Neural crest cell (in vitro differentiated cells): Measurements from ENCODE around the gene AATK. TPM values are rescaled to one million over a fixed set of nuclear protein-coding genes. Genes with fewer than 3 reads are reported as not detected.
"Not testable (repeated sequence)": the region's sequence is repeated elsewhere in the genome, so short reads cannot be mapped to it uniquely, and the experiment has no call there.

Experiments
- DNase-seq: peaks from one replicate; pipeline ENCODE4 v3.0.0; 2021; ENCODE audit warnings: low read depth, mixed read lengths, low spot score
- H3K27ac Mint-ChIP-seq: one replicate; pipeline ENCODE4 v1.8.0; 2021; ENCODE audit warnings: mild to moderate bottlenecking, mixed read lengths; ENCODE audit not compliant: unreplicated experiment
- H3K27me3 Mint-ChIP-seq: 2 replicates; pipeline ENCODE4 v1.8.0; 2021; ENCODE audit warnings: low read depth, mild to moderate bottlenecking, mixed read lengths
- H3K36me3 Mint-ChIP-seq: 2 replicates; pipeline ENCODE4 v1.8.0; 2021; ENCODE audit warnings: low read depth, mild to moderate bottlenecking, mixed read lengths
- H3K4me1 Mint-ChIP-seq: 2 replicates; pipeline ENCODE4 v1.8.0; 2021; ENCODE audit warnings: mixed read lengths
- H3K4me3 Mint-ChIP-seq: one replicate; pipeline ENCODE4 v1.8.0; 2021; ENCODE audit warnings: mild to moderate bottlenecking, mixed read lengths
- H3K9me3 Mint-ChIP-seq: 2 replicates; pipeline ENCODE4 v1.8.0; 2021; ENCODE audit warnings: mixed read lengths
- CTCF ChIP-seq: fragments of 200-600 bp; sonication (generic); conservative IDR thresholded peaks from 2 replicates; pipeline ENCODE4 v1.5.0; 2021; ENCODE audit warnings: antibody characterized with exemption, mild to moderate bottlenecking
- total RNA-seq: library from RNA; stranded (reverse); gene quantifications from 2 replicates; pipeline ENCODE4 v1.2.1, GENCODE V29; 2021

The AATK gene
- total RNA-seq, 1 donor from 2014 or later: 6.0 TPM

- H3K4me1 Mint-ChIP-seq: no peaks in the 10 kb centered on the region
- DNase-seq: no peak
These were observed 18.3 kb downstream of the AATK start for GRCh38 chr17:81147701-81148100.

GRCh38 chr17:81146208-81146607, 19.8 kb downstream of the AATK start:
- not testable (repeated sequence) for H3K4me1 Mint-ChIP-seq

More at GRCh38 chr17:81147701-81148100, 18.3 kb downstream of the AATK start:
- no peak for TF ChIP-seq CTCF
- Mint-ChIP-seq H3K4me3 (no peak overlapping the region), H3K36me3 (no peaks in the 10 kb centered on the region), H3K27me3 (no peaks in the 10 kb centered on the region), H3K9me3 (no peaks in the 10 kb centered on the region), H3K27ac (no peak overlapping the region)

GRCh38 chr17:81144423-81144781, 21.6 kb downstream of the AATK start:
- H3K36me3 Mint-ChIP-seq: no peaks in the 10 kb centered on the region
- TF ChIP-seq CTCF: no peak
- H3K4me3 Mint-ChIP-seq: no peak overlapping the region
- no peaks in the 10 kb centered on the region for H3K27me3 Mint-ChIP-seq
- no peak overlapping the region for H3K27ac Mint-ChIP-seq
- H3K9me3 Mint-ChIP-seq: no peaks in the 10 kb centered on the region
- no peaks in the 10 kb centered on the region for H3K4me1 Mint-ChIP-seq
- DNase-seq: no peak

More at GRCh38 chr17:81146208-81146607, 19.8 kb downstream of the AATK start:
- H3K4me3 Mint-ChIP-seq, H3K27me3 Mint-ChIP-seq, H3K36me3 Mint-ChIP-seq, DNase-seq, H3K9me3 Mint-ChIP-seq, H3K27ac Mint-ChIP-seq: not testable (repeated sequence)

- TF ChIP-seq CTCF: no peak
- no peaks in the 10 kb centered on the region for H3K4me1 Mint-ChIP-seq
- no peak for DNase-seq
- H3K27ac Mint-ChIP-seq: no peak overlapping the region
- H3K36me3 Mint-ChIP-seq: no peaks in the 10 kb centered on the region
- no peaks in the 10 kb centered on the region for H3K9me3 Mint-ChIP-seq
- no peaks in the 10 kb centered on the region for H3K27me3 Mint-ChIP-seq
- H3K4me3 Mint-ChIP-seq: no peak overlapping the region
These were observed 22.2 kb downstream of the AATK start for GRCh38 chr17:81143717-81144422.

GRCh38 chr17:81143200-81143527, 22.9 kb downstream of the AATK start:
- Mint-ChIP-seq H3K27ac (no peak overlapping the region), H3K36me3 (no peaks in the 10 kb centered on the region), H3K4me1 (no peaks in the 10 kb centered on the region), H3K9me3 (peaks cover 5% of the 10 kb centered on the region), H3K4me3 (no peak overlapping the region), H3K27me3 (no peaks in the 10 kb centered on the region)
- DNase-seq: no peak
- TF ChIP-seq CTCF: no peak

GRCh38 chr17:81142301-81143199, 23.5 kb downstream of the AATK start:
- H3K27me3 Mint-ChIP-seq: no peaks in the 10 kb centered on the region
- peaks cover 8% of the 10 kb centered on the region for H3K9me3 Mint-ChIP-seq
- no peak overlapping the region for H3K4me3 Mint-ChIP-seq
- peak; percentile 75 for DNase-seq
- H3K27ac Mint-ChIP-seq: no peak overlapping the region
- H3K4me1 Mint-ChIP-seq: no peaks in the 10 kb centered on the region
- no peaks in the 10 kb centered on the region for H3K36me3 Mint-ChIP-seq
- peak; percentile 76 for TF ChIP-seq CTCF
